A673 (cell line): ENCODE measurements around the gene DDC.
"Not testable (repeated sequence)": the region's sequence is repeated elsewhere in the genome, so short reads cannot be mapped to it uniquely, and the experiment has no call there.

Source experiments
- EZH2 ChIP-seq: fragments of 200-600 bp; sonication (generic); IDR thresholded peaks from 2 replicates; pipeline ENCODE4 v1.6.1; 2017; ENCODE audit warnings: borderline replicate concordance, low read depth, mild to moderate bottlenecking, mixed read lengths, antibody characterized with exemption, low read length; ENCODE audit not compliant: poor library complexity, severe bottlenecking
- TF ChIP-seq, protein P1 (sequence below): fragments of 300-800, 200-600 bp; sonication (generic); conservative IDR thresholded peaks from 2 replicates; pipeline ENCODE4 v1.5.1; 2017; ENCODE audit warnings: low read depth, mild to moderate bottlenecking, antibody characterized with exemption, low read length, moderate library complexity, mixed read lengths

DNA sequence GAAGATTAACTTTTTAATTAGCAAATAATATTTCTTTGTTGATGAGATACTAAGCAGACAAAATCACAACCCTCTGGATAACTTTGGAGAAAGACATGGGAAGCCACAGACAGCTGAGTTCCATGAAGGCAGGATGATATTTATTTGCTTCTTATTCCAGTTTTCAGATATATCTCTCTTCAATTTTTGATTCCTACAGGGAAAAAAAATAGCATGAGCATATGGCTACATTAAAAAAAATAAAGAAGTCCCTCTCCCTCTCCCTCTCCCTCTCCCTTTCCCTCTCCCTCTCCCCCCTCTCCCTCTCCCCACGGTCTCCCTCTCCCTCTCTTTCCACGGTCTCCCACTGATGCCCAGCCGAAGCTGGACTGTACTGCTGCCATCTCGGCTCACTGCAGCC is 106.6 kb downstream of the DDC start:
- TF ChIP-seq, protein P1, sequence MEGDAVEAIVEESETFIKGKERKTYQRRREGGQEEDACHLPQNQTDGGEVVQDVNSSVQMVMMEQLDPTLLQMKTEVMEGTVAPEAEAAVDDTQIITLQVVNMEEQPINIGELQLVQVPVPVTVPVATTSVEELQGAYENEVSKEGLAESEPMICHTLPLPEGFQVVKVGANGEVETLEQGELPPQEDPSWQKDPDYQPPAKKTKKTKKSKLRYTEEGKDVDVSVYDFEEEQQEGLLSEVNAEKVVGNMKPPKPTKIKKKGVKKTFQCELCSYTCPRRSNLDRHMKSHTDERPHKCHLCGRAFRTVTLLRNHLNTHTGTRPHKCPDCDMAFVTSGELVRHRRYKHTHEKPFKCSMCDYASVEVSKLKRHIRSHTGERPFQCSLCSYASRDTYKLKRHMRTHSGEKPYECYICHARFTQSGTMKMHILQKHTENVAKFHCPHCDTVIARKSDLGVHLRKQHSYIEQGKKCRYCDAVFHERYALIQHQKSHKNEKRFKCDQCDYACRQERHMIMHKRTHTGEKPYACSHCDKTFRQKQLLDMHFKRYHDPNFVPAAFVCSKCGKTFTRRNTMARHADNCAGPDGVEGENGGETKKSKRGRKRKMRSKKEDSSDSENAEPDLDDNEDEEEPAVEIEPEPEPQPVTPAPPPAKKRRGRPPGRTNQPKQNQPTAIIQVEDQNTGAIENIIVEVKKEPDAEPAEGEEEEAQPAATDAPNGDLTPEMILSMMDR, result not testable (repeated sequence)
- not testable (repeated sequence) for TF ChIP-seq EZH2
